WI38 (cell line): Measurements from ENCODE around the gene CBLIF.
"Not testable (repeated sequence)": the region's sequence is repeated elsewhere in the genome, so short reads cannot be mapped to it uniquely, and the experiment has no call there.

Experiments
- H3K4me3 ChIP-seq: 2 replicates; pipeline ENCODE4 v1.5.1; 2011; ENCODE audit warnings: low read depth, mild to moderate bottlenecking, control low read depth, low read length
- TF ChIP-seq, protein P1 (sequence below): IDR thresholded peaks from 2 replicates; pipeline ENCODE4 v1.5.1; 2012; ENCODE audit warnings: low read depth, mild to moderate bottlenecking, control low read depth, low read length

Gene CBLIF

DNA sequence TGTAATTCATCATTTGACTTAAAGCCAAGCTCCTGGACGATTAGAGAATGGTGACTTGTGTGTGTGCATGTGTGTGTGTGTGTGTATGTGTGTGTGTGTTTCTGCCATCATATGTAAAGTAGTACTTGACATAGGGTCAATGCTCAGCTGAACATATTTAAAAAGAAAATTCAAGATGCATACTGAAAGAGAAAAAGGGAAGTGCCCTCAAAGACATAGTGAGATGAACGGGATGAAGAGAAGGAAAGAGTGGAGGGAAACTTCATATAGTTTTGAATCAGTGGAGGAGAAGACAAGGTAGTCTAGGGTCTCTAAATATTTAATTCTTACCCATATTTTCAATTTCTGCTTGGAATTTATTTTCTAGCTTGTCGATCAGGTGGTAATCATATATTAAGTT lies 17.0 kb upstream of the CBLIF start:
- no peak overlapping the region for H3K4me3 ChIP-seq
- TF ChIP-seq, protein P1, sequence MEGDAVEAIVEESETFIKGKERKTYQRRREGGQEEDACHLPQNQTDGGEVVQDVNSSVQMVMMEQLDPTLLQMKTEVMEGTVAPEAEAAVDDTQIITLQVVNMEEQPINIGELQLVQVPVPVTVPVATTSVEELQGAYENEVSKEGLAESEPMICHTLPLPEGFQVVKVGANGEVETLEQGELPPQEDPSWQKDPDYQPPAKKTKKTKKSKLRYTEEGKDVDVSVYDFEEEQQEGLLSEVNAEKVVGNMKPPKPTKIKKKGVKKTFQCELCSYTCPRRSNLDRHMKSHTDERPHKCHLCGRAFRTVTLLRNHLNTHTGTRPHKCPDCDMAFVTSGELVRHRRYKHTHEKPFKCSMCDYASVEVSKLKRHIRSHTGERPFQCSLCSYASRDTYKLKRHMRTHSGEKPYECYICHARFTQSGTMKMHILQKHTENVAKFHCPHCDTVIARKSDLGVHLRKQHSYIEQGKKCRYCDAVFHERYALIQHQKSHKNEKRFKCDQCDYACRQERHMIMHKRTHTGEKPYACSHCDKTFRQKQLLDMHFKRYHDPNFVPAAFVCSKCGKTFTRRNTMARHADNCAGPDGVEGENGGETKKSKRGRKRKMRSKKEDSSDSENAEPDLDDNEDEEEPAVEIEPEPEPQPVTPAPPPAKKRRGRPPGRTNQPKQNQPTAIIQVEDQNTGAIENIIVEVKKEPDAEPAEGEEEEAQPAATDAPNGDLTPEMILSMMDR: no peak

DNA sequence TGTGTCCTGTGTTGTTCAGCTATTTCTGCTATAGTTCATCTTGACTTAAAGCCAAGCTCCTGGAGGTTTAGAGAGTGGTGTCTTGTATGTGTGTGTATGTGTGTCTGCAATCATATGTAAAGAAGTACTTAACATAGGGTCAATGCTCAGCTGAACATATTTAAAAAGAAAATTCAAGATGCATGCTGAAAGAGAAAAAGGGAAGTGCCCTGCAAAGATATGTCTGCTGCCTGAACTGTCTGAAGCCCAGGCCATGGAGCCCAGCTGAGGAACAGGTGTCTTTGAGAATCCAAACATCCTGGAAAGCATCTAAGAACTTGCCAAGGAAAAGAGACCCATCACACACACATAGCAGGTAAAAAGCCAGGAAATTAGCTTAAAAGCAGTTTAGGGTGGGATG lies 14.4 kb upstream of the CBLIF start:
- no peak overlapping the region for H3K4me3 ChIP-seq
- TF ChIP-seq, protein P1: no peak

DNA sequence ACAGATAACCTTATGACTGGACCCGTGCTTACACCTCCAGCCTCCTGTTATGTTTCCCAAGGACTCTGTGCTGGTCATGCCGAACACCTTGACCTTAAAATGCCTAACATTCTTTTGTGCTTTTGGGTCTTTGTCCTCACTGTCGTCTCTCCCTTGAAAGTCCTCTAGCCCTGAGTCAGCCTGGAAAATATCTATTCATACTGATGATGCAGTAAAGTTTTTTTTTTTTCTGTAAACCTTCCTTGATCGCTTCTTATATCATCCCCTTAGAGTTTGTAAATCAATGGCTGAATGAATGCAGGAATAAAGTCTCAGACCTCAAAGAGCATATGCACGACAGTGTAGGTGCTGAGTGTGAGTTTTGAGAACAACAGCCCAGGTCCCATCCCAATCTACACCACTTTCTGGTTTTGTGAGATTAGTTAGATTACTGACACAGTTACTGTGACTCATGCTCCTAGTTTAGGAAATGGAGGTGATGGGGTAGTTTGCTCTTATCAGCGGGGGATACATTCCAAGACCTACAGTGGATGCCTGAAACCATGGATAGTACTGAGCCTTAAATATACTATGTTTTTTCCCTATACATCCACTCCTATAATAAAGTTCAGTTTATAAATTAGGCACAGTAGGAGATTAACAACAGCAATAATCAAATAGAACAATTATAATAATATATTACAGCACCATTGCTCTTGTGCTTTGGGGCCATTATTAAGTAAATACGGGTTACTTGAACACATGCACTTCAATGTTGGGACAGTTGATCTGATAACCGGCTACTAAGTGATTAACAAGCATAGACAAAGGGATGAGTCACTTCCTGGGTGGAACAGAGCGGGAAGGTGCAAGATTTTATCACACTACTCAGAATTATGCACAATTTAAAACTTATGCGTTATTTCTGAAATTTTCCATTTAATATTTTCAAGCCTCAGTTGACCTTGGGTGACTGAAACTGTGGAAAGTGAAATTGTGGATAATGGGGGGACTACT lies 12.4 kb upstream of the CBLIF start:
- TF ChIP-seq, protein P1: no peak

DNA sequence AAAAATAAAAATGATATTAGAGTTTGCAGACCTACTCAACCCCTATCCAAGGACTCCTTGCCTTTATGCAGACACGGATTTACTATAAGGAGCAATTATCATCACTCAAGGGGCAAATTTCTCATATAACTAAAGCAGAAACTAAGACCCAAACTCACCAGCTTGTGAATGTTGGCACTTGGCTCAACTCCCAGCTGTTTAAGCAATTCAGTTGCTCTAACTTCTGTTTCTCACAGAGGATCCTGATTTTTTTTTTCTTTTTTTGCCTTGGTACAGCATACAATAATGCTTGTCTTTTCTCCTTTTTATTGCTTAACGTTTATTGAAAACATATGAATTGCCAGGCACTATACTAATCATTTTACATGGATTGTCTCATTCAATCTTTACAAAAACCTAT lies 9.6 kb upstream of the CBLIF start:
- no peak overlapping the region for H3K4me3 ChIP-seq
- TF ChIP-seq, protein P1: no peak

More for the DNA sequence above, 12.4 kb upstream of the CBLIF start:
- H3K4me3 ChIP-seq: no peak overlapping the region

DNA sequence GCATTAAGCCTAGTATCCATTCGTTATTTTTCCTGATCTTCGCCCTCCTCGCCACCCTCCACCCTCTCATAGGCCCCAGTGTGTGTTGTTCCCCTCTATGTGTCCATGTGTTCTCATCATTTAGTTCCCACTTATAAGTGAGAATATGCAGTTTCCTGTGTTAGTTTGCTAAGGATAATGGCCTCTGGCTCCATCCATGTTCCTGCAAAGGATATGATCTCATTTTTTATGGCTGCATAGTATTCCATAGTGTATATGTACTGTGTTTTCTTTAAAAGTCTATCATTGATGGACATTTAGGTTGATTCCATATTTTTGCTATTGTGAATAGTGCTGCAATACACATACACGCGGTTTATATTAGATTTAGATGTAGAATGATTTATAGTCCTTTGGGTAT lies 6.1 kb upstream of the CBLIF start:
- H3K4me3 ChIP-seq: not testable (repeated sequence)

DNA sequence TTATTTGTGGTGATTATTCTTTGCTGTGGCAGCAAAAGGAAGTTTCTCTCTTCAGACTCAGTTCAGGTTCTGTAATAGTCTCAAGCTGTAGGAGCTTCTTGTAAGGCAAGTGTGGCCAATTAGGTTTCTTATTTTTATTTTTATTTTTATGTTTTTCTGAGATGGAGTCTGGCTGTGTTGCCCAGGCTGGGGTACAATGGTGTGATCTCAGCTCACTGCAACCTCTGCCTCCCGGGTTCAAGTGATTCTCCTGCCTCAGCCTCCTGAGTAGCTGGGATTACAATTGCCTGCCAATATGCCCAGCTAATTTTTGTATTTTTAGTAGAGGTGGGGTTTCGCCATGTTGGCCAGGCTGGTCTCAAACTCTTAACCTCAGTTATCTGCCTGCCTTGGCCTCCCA lies 4.3 kb upstream of the CBLIF start:
- not testable (repeated sequence) for H3K4me3 ChIP-seq

DNA sequence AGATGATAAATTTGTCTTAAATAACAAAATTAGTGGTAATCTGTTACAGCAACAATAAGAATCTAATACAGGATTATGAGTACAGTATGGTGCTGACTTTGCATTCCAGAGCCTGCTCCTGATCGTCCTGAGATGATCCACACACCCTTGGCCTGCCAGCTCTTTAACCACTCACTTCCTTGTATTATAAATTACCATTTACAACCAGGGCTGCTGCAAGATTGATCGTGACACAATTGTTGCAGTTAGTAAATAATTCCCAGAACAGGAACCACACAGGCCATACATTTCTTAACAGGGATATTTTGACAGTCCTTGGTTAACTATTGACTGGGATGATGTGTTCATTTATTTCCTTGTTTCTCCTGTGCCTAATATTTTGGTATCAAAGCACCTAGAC lies 3.8 kb upstream of the CBLIF start:
- H3K4me3 ChIP-seq: no peak overlapping the region
- TF ChIP-seq, protein P1: no peak

DNA sequence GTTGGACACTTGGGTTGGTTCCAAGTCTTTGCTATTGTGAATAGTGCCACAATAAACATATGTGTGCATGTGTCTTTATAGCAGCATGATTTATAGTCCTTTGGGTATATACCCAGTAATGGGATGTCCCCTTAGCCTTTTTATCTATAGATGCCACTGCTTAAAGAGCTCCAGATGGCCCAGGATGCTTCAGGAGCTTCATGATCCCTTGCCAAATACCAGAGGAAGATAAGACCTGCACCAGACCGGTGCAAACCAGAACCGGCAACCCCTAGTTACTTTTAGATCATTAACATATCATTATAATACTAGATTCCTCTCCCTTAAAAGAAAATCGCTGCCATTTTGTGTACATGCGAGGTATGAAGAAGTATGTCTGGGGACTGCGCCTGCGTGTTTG lies 3.1 kb upstream of the CBLIF start:
- H3K4me3 ChIP-seq: not testable (repeated sequence)

DNA sequence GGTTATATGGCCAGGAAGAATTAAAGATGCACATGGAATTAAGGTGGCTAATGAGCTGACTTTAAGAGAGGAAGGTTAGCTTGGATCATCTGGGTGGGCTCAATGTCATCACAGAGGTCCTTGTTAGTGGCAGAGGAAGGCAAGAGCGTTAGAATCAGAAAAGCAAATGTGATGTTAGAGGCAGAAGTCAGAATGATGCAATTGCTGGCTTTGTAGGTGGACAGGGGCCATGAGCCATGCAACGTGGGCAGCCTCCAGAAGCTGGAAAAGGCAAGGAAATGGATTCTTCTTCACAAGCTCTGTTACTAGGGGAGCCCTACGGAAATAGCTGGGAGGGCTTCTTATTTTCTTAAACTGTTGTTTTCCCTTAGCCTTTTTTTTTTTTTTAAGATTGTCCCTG lies 2.3 kb upstream of the CBLIF start:
- no peak overlapping the region for H3K4me3 ChIP-seq
- TF ChIP-seq, protein P1: no peak
